ENCODE data around the gene TAF4. TPM values are rescaled to one million over a fixed set of nuclear protein-coding genes. Genes with fewer than 3 reads are reported as not detected.
A peak's percentile ranks its signal among the peaks of the same experiment; 100 is the strongest.

TAF4 gene
- total and polyA plus RNA-seq, 2 of the 13 experiments (the other 11 are each of a cell fraction or from before 2014, with no cell fraction given): 5.9 to 12.0 TPM

GRCh38 chr20:62002882-62003480, 62.7 kb downstream of the TAF4 start (continued):
- TF ChIP-seq DMAP1 (CRISPR knock-in tag; IDR thresholded peaks at IDR 0.05) (0 out of 2 replicates have a peak, but pooled peaks have one; percentile 28), TCF12 (IDR thresholded peaks at IDR 0.05) (no peak), TCF12 (CRISPR knock-in tag; IDR thresholded peaks at IDR 0.05) (0 out of 2 replicates have a peak, but pooled peaks have one; percentile 41), MAFK (conservative IDR thresholded peaks at IDR 0.05 in 1 of 2, IDR thresholded peaks at IDR 0.05 in 1 of 2; ENCODE audit: low read length in 2 of 2) (peak; percentile 23 to 35; a peak in 2 of 4 replicates), AHR (CRISPR knock-in tag; IDR thresholded peaks at IDR 0.05) (no peak), GTF2F1 (IDR thresholded peaks at IDR 0.05; ENCODE audit: low read length) (no peak), ZNF7 (CRISPR knock-in tag; IDR thresholded peaks at IDR 0.05) (no peak), ZNF280B (CRISPR knock-in tag; IDR thresholded peaks at IDR 0.05; ENCODE audit: borderline replicate concordance) (no peak), SOX6 (IDR thresholded peaks at IDR 0.05) (no peak), SOX6 (CRISPR knock-in tag; IDR thresholded peaks at IDR 0.05) (0 out of 2 replicates have a peak, but pooled peaks have one; percentile 23), CEBPB (IDR thresholded peaks at IDR 0.05; ENCODE audit: borderline replicate concordance, low read depth, low read length) (no peak), ZNF709 (CRISPR knock-in tag; IDR thresholded peaks at IDR 0.05) (peak; percentile 55; the same call in 1 of the 2 replicates), FOXC1 (CRISPR knock-in tag; IDR thresholded peaks at IDR 0.05; ENCODE audit: borderline replicate concordance) (peak; percentile 64; the same call in 1 of the 2 replicates), ZNF660 (CRISPR knock-in tag; IDR thresholded peaks at IDR 0.05; ENCODE audit: borderline replicate concordance, low read depth) (no peak), ZNF605 (CRISPR knock-in tag; IDR thresholded peaks at IDR 0.05) (0 out of 2 replicates have a peak, but pooled peaks have one; percentile 19), HOMEZ (CRISPR knock-in tag; IDR thresholded peaks at IDR 0.05; ENCODE audit: low read depth) (peak; percentile 26; the same call in 1 of the 2 replicates), PRPF4 (IDR thresholded peaks at IDR 0.05; ENCODE audit: low read depth, low read length, poor library complexity, severe bottlenecking) (peak; percentile 84), HNF4A (CRISPR knock-in tag; IDR thresholded peaks at IDR 0.05) (peak; percentile 88), ZBTB38 (CRISPR knock-in tag; IDR thresholded peaks at IDR 0.05) (peak; percentile 100), MIXL1 (CRISPR knock-in tag; IDR thresholded peaks at IDR 0.05) (no peak), MAX (IDR thresholded peaks at IDR 0.05) (peak; percentile 97), NFKB2 (CRISPR knock-in tag; IDR thresholded peaks at IDR 0.05; ENCODE audit: borderline replicate concordance) (no peak)

Measured in HepG2 (cell line).